Colonic mucosa (tissue), 4 donors: Measurements from ENCODE around the gene NPW. TPM values are rescaled to one million over a fixed set of nuclear protein-coding genes. Genes with fewer than 3 reads are reported as not detected.

ENCODE experiments used
- DNase-seq: peaks from one replicate; pipeline ENCODE4 v3.0.0-alpha.2; 2020
- H3K27ac ChIP-seq: fragments of 200-600 bp; one replicate; pipeline ENCODE4 v1.8.0; 2021
- H3K27me3 ChIP-seq: fragments of 200-600 bp; one replicate; pipeline ENCODE4 v1.8.0; 2021
- H3K36me3 ChIP-seq: fragments of 200-600 bp; one replicate; pipeline ENCODE4 v1.8.0; 2021
- H3K4me1 ChIP-seq: fragments of 200-600 bp; one replicate; pipeline ENCODE4 v1.8.0; 2021; ENCODE audit warnings: mild to moderate bottlenecking
- H3K4me3 ChIP-seq: fragments of 200-600 bp; one replicate; pipeline ENCODE4 v1.8.0; 2021
- H3K9ac ChIP-seq, 2 donors: one replicate each; pipeline ENCODE4 v1.7.0; 2013; ENCODE audit warnings: control low read depth in 2 of 2, low read depth in 2 of 2, low read length in 2 of 2
- H3K9me3 ChIP-seq: fragments of 200-600 bp; one replicate; pipeline ENCODE4 v1.8.0; 2021
- intact Hi-C: fragments of 100-400 bp; cut with DNase I; formaldehyde crosslinking; loops from one replicate; pipeline ENCODE4 v1.14.1; 2022
- total RNA-seq, 2 donors: library from RNA; stranded (reverse); fragmentation: NEBNext Ultra II Directional in 1 of 2; extraction: Animal tissue kit (Norgen Biotek cat#: 25700) in 1 of 2; gene quantifications; one replicate each; pipeline ENCODE4 v1.2.1, GENCODE V29; 2021
- TF ChIP-seq, protein P1 (sequence below): fragments of 200-600 bp; IDR thresholded peaks from one replicate; pipeline ENCODE4 v1.8.0; 2022; ENCODE audit warnings: antibody characterized with exemption, mild to moderate bottlenecking
- donor health status: healthy.
- donor health status: DM: no; HTN: no; CAD: no.
- donor health status: DM: no; HTN: no; CAD: no.

NPW gene
- total RNA-seq, 2 donors from 2014 or later, result 3.5 to 3.8 TPM

DNA sequence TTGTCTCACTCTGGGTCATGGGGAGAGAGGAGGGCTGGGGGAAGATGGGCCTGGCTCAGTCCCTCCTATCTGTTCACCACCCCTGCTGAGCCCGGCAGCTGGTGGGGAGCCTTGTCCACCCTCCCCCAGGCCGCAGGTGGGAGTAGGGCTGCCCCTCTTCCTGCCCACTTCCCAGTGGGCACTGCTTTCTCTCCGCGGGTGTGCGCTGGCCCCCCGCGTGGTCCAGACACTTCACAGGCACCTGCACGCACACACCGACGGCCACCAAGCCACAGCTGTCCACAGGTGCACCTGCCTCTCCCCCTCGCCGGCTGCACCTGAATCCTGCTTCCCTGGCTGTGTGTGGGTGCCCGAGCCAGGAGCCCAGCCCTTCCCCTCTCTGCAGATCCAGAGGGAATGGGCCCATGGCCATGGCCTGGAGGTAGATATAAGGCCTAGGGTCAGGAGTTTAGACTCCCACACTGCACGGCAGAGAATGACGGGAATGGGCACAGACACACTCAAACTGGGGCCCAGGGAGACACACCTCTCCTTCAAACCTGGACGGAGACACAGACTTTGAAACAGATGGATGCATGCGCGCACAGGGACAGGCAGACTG lies 9.1 kb downstream of the NPW start:
- no peaks in the 10 kb centered on the region for H3K27me3 ChIP-seq
- H3K9me3 ChIP-seq, result no peaks in the 10 kb centered on the region
- no peak overlapping the region for H3K27ac ChIP-seq
- no peaks in the 10 kb centered on the region for H3K36me3 ChIP-seq
- TF ChIP-seq, protein P1, sequence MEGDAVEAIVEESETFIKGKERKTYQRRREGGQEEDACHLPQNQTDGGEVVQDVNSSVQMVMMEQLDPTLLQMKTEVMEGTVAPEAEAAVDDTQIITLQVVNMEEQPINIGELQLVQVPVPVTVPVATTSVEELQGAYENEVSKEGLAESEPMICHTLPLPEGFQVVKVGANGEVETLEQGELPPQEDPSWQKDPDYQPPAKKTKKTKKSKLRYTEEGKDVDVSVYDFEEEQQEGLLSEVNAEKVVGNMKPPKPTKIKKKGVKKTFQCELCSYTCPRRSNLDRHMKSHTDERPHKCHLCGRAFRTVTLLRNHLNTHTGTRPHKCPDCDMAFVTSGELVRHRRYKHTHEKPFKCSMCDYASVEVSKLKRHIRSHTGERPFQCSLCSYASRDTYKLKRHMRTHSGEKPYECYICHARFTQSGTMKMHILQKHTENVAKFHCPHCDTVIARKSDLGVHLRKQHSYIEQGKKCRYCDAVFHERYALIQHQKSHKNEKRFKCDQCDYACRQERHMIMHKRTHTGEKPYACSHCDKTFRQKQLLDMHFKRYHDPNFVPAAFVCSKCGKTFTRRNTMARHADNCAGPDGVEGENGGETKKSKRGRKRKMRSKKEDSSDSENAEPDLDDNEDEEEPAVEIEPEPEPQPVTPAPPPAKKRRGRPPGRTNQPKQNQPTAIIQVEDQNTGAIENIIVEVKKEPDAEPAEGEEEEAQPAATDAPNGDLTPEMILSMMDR, result no peak
- H3K9ac ChIP-seq, result peak overlapping the region; percentile 2 to 76
- H3K4me3 ChIP-seq, result peak overlapping the region; percentile 66
- intact Hi-C loops, result loop anchor here (10.0 kb wide), 1 partner anchor 56 kb away; no protein-coding TSS in a partner anchor
- no peaks in the 10 kb centered on the region for H3K4me1 ChIP-seq
- DNase-seq, result no peak

DNA sequence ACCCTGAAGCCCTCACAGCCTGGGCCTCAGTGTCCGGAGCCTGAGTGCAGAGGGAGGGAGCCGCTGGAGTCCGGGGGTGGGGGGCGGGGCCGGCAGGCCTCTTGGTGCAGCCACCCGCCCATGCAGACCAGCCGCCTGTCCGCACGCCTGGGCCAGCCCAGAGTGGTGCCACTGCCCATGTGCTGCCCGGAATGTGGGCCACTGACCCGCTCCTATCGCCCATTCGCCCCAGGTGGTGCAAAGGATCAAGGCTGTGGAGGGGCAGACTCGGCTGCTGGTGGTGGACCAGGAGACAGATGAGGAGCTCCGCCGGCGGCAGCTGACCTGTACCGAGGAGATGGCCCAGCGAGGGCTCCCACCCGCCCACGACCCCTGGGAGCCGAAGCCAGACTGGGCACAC lies 9.8 kb downstream of the NPW start:
- no peak for DNase-seq
- Histone ChIP-seq H3K4me1 (no peaks in the 10 kb centered on the region), H3K4me3 (no peak overlapping the region), H3K27ac (no peak overlapping the region), H3K27me3 (no peaks in the 10 kb centered on the region), H3K36me3 (no peaks in the 10 kb centered on the region), H3K9ac (no peak overlapping the region), H3K9me3 (no peaks in the 10 kb centered on the region)
- TF ChIP-seq, protein P1, result no peak
- intact Hi-C loops, result loop anchor here (10.0 kb wide), 1 partner anchor 55 kb away; no protein-coding TSS in a partner anchor

DNA sequence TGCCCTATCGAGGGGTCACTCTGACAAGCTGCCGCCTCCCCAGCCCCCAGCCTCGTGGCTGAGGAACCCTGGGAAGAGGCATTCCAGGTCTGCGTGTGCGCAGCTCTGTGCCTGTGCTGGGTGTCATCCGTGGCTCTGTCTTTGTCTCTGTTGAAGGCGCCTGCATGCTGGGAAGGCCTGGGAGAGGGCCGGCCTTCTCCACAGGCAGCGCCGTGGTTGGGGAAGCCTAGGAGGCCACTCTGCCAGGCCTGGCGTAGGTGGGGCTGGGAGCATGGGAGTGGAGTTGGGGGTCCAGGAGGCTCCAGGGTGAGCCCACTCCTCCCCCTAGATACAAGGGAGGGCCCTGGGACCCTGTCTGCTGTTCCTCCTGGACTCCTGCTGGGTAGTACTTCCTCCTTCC lies 10.5 kb downstream of the NPW start:
- Histone ChIP-seq H3K9me3 (no peaks in the 10 kb centered on the region), H3K27me3 (no peaks in the 10 kb centered on the region), H3K27ac (no peak overlapping the region), H3K36me3 (no peaks in the 10 kb centered on the region), H3K4me1 (no peaks in the 10 kb centered on the region), H3K9ac (peak overlapping the region in 1 of 2 donors; percentile 18), H3K4me3 (no peak overlapping the region)
- intact Hi-C loops, result no loop called here
- DNase-seq, result no peak
- TF ChIP-seq, protein P1, result no peak

DNA sequence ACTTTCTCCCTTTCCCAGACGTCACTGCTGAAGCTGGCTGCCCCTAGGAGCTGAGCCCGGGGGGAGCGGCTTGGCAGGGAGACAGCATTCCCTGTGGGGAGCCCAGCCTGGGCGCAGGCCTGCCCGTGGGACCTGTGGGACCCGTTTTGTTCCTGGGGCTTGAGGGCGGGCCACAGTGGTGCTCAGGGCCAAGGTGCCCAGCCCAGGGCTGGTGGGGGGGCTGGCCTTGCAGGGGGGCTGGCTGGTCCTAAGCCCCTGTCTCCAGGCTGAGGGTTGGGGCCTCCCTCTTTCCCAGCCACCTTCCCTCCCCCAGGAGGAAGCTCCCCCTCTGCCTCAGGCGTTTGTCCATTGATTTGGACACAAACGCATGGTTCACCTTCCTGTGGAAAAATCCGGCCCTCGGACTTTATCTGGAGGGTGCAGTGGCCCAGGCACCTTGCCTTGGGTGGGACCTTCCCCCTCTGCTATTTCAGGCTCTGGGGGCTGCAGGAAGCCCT lies 11.5 kb downstream of the NPW start:
- no peak for DNase-seq
- Histone ChIP-seq H3K27ac (peak overlapping the region; percentile 18), H3K4me1 (peaks cover 10% of the 10 kb centered on the region), H3K27me3 (no peaks in the 10 kb centered on the region), H3K9ac (no peak overlapping the region), H3K4me3 (no peak overlapping the region), H3K9me3 (no peaks in the 10 kb centered on the region), H3K36me3 (no peaks in the 10 kb centered on the region)
- TF ChIP-seq, protein P1, result no peak
- intact Hi-C loops, result no loop called here

DNA sequence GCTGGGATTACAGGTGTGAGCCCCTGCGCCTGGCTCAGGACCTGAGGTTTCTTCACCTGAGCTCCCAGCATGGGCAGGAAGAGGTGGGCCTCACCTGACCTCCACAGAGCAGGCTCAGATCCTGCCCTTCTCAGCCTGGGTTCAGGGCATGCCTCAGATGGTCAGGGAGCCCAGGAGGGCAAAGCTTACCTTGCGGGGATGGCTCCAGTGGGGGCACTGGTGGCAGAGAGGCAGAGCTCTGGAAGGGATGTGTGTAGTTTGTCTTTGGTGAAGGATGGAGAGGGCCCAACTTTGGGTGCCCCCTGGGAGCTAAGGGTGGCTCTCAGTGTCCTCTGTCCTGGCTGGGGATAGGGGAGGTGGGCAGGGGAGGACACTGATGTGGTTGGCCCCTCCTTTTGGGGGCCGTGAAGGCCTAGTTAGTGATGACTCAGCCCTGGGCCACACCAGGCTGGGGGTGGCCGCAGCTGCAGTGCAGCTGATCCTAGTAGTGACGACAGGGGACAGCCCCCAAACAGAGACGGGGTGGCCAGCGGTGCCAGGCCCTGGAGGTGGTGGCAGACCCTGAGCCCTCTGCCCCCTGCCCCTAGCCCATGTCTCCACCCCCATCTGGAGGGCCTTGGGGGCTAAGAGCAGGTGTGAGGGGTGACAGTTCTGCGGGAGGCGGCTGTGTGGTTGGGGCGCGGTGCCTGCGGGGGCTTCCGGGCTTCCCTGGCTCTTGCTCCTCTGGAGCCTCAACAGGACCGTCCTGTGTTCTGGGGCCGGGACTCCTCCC lies 12.9 kb downstream of the NPW start:
- peak overlapping the region; percentile 77 for H3K27ac ChIP-seq
- H3K9ac ChIP-seq, result peak overlapping the region; percentile 43 to 63
- DNase-seq, result no peak
- H3K4me3 ChIP-seq, result no peak overlapping the region
- intact Hi-C loops, result no loop called here
- no peaks in the 10 kb centered on the region for H3K36me3 ChIP-seq
- peaks cover 11% of the 10 kb centered on the region for H3K4me1 ChIP-seq
- no peaks in the 10 kb centered on the region for H3K27me3 ChIP-seq
- H3K9me3 ChIP-seq, result no peaks in the 10 kb centered on the region
- TF ChIP-seq, protein P1, result no peak
